Omental fat pad (tissue), 4 donors: ENCODE measurements around the gene CXCL5. TPM values are rescaled to one million over a fixed set of nuclear protein-coding genes. Genes with fewer than 3 reads are reported as not detected.

Source experiments
- ATAC-seq: fragments of 150-250 bp; one replicate; pipeline ENCODE4 v1.9.1; 2016; ENCODE audit warnings: mild to moderate bottlenecking, moderate library complexity; ENCODE audit not compliant: low FRiP score
- DNase-seq: peaks from one replicate; pipeline ENCODE4 v3.0.0-alpha.2; 2019; ENCODE audit warnings: low spot score
- total RNA-seq, 4 donors: library from RNA; depleted of rRNA; stranded (reverse); fragments of >200 nt; gene quantifications; one replicate each; pipeline ENCODE4 v1.1.0, GENCODE V29; 2016
- TF ChIP-seq, protein P1 (sequence below), 3 donors: fragments of 450-650 bp; IDR thresholded peaks; one replicate each; pipeline ENCODE4 v1.5.1; 2016 to 2017; ENCODE audit warnings: antibody characterized with exemption in 3 of 3, mild to moderate bottlenecking in 3 of 3, moderate library complexity in 2 of 3

The CXCL5 gene
- total RNA-seq, 4 donors from 2014 or later, result 0.56 to 1.8 TPM; not detected in 2

DNA sequence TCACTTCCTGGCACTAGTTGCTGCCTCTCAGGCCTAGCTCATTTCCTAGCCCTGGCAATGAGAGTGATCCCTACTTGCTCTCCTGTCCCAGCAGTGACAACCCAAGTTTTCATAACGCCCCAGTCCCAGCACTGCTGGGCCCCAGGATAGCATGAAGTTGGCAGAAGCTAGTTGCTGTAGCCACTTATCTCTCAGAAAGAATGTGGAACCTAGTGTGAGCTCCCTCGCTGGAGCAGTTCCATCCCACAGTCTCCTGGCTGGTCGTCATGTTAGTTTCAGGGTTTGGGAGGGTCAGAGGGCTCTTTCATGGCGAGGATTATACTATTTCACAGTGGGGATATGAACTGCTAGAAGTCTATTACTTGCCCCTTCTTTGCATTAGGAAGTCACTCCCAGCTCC lies 21.8 kb downstream of the CXCL5 start:
- no peak for ATAC-seq
- TF ChIP-seq, protein P1, sequence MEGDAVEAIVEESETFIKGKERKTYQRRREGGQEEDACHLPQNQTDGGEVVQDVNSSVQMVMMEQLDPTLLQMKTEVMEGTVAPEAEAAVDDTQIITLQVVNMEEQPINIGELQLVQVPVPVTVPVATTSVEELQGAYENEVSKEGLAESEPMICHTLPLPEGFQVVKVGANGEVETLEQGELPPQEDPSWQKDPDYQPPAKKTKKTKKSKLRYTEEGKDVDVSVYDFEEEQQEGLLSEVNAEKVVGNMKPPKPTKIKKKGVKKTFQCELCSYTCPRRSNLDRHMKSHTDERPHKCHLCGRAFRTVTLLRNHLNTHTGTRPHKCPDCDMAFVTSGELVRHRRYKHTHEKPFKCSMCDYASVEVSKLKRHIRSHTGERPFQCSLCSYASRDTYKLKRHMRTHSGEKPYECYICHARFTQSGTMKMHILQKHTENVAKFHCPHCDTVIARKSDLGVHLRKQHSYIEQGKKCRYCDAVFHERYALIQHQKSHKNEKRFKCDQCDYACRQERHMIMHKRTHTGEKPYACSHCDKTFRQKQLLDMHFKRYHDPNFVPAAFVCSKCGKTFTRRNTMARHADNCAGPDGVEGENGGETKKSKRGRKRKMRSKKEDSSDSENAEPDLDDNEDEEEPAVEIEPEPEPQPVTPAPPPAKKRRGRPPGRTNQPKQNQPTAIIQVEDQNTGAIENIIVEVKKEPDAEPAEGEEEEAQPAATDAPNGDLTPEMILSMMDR (IDR thresholded peaks at IDR 0.05), result no peak

DNA sequence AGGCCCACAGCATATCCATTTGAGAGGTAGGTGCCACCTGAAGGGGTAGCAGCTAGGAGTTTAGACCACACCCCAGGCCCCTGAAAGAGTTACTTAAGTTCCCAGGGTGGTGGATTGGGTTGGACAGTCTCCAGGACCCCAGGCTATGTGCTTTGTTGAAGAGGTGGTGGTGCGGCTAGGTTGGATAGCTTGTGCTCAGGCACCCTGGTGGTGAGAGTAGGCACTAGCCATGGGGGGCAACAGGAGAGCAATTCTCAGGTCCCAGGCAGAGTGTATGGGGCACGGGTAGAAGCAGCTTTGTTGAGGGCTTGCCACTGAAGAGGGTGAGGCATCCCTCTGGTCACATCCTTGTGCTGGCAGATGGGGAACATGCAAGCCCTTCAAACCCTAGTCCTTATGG lies 22.3 kb downstream of the CXCL5 start:
- no peak for DNase-seq
- TF ChIP-seq, protein P1 (IDR thresholded peaks at IDR 0.05), result no peak

More for the DNA sequence above, 21.8 kb downstream of the CXCL5 start:
- no peak for DNase-seq

DNA sequence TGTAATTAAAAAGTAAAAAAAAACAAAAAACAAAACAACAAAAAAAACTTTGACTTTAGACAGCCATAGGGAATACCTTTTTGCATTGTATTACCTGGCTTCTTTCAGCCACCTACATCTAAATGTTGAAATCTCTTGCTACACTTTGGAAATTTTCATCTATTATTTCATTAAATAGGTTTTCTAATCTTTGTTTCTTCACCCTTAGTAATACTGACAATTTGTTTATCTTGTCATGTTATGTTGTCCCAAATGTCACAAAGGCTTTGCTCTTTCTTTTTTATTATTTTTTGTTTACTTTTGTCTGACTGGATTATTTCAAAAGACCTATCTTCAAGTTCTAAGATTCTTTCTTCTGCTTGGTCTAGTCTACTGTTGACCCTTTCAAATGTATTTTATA lies 24.1 kb downstream of the CXCL5 start:
- DNase-seq, result no peak
- TF ChIP-seq, protein P1 (IDR thresholded peaks at IDR 0.05), result no peak
- no peak for ATAC-seq

More for the DNA sequence above, 22.3 kb downstream of the CXCL5 start:
- no peak for ATAC-seq

DNA sequence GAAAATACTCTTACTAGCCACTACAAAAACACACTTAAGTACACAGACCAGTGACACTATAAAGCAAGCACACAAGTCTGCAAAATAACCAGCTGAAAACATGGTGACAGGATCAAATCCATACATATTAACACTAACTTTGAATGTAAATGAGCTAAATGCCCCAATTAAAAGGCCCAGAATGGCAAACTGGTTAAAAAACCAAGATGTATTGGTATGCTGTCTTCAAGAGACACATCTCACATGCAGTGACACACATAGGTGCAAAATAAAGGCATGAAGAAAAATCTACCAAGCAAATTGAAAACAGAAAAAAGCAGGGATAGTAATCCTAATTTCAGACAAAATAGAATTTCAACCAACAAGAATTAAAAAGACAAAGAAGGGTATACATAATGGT lies 27.5 kb downstream of the CXCL5 start:
- TF ChIP-seq, protein P1 (IDR thresholded peaks at IDR 0.05), result no peak
- DNase-seq (no peak), ATAC-seq (no peak)

DNA sequence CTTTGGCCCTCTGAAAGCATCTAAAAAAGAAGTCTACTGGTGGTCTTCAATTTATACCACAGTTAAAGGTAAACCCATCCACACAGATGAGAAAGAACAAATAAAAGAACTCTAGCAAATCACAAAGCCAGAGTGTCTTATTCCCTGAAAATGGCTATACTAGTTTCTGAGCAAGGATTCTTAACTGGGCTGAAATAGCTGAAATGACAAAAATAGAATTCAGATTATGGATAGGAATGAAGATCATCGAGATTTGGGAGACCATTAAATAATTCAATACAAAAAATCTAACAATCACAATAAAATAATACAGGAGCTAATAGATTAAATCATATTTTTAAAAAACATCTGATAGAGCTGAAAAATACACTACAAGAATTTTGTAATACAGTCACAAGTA lies 28.5 kb downstream of the CXCL5 start:
- DNase-seq (no peak), ATAC-seq (no peak)
- TF ChIP-seq, protein P1 (IDR thresholded peaks at IDR 0.05), result no peak

DNA sequence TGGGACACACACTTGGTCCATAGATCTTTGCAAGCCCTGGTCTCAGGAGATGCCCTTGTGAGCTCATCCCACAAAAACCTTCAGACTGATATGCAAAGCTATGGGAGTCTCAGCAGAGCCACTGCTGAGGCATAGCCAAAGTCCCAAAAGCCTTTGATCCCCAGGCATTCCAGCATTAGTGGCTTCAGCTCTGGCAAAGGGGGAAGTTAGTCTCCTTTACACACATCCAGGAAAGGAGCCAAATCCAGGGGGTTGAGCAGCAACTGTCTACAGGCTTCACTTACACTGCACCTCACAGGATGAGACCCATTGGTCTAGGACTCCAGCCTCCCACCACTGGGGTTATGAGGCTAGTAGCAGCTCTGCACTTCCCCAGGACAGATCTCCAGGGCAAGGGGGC lies 30.6 kb downstream of the CXCL5 start:
- ATAC-seq (no peak), DNase-seq (no peak)
- TF ChIP-seq, protein P1 (IDR thresholded peaks at IDR 0.05), result no peak

DNA sequence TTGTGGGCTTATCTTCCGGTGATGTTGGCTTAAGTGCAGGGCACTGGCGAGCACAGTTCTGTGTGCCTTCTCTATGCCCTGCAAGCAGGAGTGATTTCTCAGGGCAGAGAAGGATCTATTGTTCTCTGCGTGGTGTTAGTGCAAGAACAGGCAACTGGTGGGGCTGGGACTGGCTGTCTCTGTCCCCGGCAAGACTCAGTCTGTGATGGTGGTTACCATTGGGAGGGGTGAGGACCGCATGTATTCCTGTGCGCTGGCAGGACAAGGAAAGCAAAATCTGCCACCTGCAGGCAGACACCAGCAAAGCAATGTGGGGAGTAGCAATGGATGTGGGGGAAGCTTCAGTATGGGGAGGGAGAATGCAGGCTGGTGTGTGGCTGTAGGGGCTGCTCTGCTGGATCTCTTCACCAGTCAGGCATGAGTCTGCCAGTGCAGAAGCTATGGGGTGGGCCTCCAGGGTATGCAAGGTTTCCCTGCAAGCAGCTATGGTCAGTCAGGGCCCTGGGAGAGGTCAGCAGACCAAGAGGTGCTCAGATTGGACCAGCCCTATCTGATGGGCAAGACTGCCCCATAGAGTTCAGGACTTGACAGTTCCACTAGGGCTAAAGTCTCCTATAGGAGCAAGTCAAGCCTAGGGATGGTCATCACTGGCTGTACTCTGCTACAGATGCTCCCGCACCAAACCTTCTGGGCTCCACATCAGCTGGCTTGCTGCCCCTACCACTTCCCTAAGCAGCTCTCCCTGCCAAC lies 33.4 kb downstream of the CXCL5 start:
- ATAC-seq (no peak), DNase-seq (no peak)
- TF ChIP-seq, protein P1 (IDR thresholded peaks at IDR 0.05), result no peak
